Natural killer cell treated with Interleukin-12 subunit alpha and Interleukin-12 subunit beta and Interleukin-15 and Interleukin-18, amount 100 ng/mL, for 72 hours (primary cell): Measurements from ENCODE around the gene JUN. TPM values are rescaled to one million over a fixed set of nuclear protein-coding genes. Genes with fewer than 3 reads are reported as not detected.

Experiments used
- total RNA-seq, 2 donors: library from RNA; stranded (reverse); gene quantifications; one replicate each; pipeline ENCODE4 v1.2.3, GENCODE V29; 2022

The JUN gene
- total RNA-seq, 2 donors from 2014 or later = 62.2 to 90.1 TPM

Other genes with a start within 250 kb of the JUN start
- 10 to 100 TPM in 1 of 2 donors, 1 to 10 TPM in 1; 8.7 to 25.9 TPM for gene OMA1, start 237.3 kb downstream of the JUN start, total RNA-seq
- not detected for gene TACSTD2, start 206.8 kb downstream of the JUN start, total RNA-seq
- gene MYSM1, start 84.0 kb downstream of the JUN start, total RNA-seq = 10 to 100 TPM; 42.1 to 58.4 TPM